VCaP (cell line): ENCODE data around the gene BTF3.

Experiments used
- H3K27ac ChIP-seq: fragments of 450-650 bp; 2 replicates; pipeline ENCODE4 v1.5.1; 2017
- TF ChIP-seq, protein P1 (sequence below): fragments of 450-650 bp; conservative IDR thresholded peaks from 2 replicates; pipeline ENCODE4 v1.5.1; 2017; ENCODE audit warnings: mild to moderate bottlenecking, moderate library complexity

Gene BTF3

DNA sequence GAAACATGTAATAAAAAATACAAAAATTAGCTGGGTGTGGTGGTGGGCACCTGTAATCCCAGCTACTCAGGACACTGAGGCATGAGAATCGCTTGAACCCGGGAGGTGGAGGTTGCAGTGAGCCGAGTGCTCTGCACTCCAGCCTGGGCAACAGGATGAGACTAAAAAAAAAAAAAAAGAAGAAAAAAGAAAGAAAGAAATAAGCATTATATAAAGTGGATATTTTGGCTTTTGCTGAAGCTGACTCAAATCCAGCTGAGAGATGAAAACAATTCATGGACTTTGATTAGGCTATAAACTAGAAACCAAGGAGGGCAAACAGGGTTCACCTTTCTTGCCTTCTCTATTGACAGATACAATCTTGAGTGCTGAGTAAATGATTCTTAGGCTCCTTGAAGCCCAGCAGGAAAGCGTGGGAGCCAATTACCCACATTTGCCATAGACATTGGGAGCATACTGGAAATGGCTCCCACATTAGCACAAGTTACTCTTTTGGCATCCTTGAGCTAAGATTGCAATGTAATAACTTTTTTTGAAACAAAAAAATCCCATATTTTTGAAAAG, 2.4 kb upstream of the BTF3 start:
- peak overlapping the region; percentile 86 for H3K27ac ChIP-seq

GRCh38 chr5:73496984-73497457, 1.2 kb upstream of the BTF3 start:
- TF ChIP-seq, protein P1, sequence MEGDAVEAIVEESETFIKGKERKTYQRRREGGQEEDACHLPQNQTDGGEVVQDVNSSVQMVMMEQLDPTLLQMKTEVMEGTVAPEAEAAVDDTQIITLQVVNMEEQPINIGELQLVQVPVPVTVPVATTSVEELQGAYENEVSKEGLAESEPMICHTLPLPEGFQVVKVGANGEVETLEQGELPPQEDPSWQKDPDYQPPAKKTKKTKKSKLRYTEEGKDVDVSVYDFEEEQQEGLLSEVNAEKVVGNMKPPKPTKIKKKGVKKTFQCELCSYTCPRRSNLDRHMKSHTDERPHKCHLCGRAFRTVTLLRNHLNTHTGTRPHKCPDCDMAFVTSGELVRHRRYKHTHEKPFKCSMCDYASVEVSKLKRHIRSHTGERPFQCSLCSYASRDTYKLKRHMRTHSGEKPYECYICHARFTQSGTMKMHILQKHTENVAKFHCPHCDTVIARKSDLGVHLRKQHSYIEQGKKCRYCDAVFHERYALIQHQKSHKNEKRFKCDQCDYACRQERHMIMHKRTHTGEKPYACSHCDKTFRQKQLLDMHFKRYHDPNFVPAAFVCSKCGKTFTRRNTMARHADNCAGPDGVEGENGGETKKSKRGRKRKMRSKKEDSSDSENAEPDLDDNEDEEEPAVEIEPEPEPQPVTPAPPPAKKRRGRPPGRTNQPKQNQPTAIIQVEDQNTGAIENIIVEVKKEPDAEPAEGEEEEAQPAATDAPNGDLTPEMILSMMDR, result no peak
- H3K27ac ChIP-seq, result peak overlapping the region; percentile 86

More for the DNA sequence above, 2.4 kb upstream of the BTF3 start:
- TF ChIP-seq, protein P1, result no peak

GRCh38 chr5:73497497-73498056, 665 bp upstream of the BTF3 start:
- peak overlapping the region; percentile 86 for H3K27ac ChIP-seq
- TF ChIP-seq, protein P1, result no peak

DNA sequence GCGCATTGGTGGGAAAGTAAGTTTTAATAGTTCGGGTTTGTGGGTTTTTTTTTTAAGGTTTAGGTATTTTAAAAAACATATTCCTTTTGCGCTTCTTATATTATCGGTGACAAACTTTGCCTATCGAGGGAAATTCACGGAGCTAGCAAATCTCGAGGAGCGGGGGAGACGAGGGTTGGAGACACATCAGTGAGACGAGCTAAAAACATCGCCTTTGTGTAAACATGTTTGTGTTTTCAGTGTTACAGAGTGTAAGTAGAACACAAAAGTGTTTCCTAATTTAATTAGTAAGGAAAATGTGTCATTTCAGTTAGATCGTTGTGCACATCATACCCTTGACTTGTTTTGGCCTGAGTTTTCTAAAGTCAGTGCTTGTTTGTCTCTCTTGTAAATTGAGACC, 945 bp downstream of the BTF3 start:
- H3K27ac ChIP-seq, result peak overlapping the region; percentile 86
- TF ChIP-seq, protein P1, result no peak

- H3K27ac ChIP-seq, result peak overlapping the region; percentile 86; the same call in 1 of the 2 replicates
- TF ChIP-seq, protein P1, result no peak
Measured at GRCh38 chr5:73499756-73500155, 1.5 kb downstream of the BTF3 start.

DNA sequence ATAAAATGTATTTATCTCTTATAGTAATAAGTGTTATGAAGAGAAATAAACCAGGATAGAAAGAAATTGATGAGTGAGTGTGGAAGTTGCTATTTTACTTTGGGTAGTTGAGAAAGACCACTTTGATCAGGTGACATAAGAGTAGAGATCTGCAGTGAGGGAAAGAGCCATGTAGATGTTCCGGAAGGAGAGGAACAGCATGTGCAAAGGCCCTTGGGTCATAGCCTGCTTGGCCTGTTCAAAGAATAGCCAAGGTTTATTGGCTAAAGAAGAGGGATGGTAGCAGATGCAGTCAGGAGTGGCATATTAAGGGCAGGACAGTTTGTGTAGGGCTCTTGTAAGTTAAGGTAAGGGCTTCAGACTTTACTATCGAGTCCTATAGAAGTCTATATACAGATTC, 3.2 kb downstream of the BTF3 start:
- H3K27ac ChIP-seq, result no peak overlapping the region
- TF ChIP-seq, protein P1, result no peak

DNA sequence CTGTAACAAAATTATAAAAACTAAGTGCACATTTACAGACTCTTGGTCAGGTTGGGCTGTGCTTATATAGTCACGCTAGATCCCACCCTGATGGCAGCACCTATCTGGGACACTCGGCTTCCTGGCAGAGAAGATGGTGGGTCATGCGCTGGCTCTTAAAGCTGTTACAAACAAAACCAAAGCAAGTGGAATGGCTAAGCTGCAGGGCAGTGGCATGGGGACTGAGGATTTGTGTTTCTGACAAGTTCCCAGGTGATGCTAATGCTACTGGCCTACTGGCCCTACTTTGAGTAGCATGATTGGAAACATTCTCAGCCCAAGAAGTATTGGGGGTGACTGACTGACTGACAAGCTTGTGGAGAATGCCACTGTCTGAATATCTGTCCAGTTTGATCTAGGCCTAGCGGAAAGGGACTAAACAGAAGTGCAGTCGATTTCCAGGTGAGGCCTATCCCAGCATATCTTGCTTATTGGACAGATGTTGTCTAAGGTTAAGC, 8.3 kb downstream of the BTF3 start:
- H3K27ac ChIP-seq, result peak overlapping the region; percentile 11; the same call in 1 of the 2 replicates
- TF ChIP-seq, protein P1, result no peak
